Measurements from ENCODE around the gene PNLIPRP3.

DNA sequence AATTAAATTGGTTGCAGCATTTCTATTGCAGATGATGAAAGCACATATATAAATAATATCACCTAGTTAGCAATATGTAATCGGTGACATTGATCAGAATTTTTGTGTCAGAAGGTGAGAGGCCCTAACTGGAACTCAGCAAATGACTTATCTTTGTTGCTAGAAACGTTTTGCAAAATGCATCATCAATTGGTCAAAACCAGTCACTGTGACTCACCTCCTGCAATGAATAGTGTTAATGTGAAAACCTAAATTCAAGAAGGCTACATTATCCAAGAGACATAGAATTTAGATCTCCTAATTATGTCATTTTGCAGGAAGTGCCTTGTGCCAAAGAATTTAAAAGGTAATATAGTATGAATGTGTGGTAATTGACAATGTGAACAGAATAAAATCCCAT, 9.8 kb upstream of the PNLIPRP3 start:
- TF ChIP-seq POLR2A (IDR thresholded peaks at IDR 0.05; ENCODE audit: low read length) (no peak), GATA1 (IDR thresholded peaks at IDR 0.05; ENCODE audit: low read depth, low read length) (no peak)
